HepG2 (cell line): Measurements from ENCODE around the gene LTA. TPM values are rescaled to one million over a fixed set of nuclear protein-coding genes. Genes with fewer than 3 reads are reported as not detected.

Source experiments
- EHMT2 ChIP-seq: fragments of 200-600 bp; sonication (generic); IDR thresholded peaks from 2 replicates; pipeline ENCODE4 v1.7.0; 2017; ENCODE audit warnings: antibody characterized with exemption, low read depth, low read length, borderline replicate concordance
- FOSL1 ChIP-seq: sonication (generic); formaldehyde crosslinking; IDR thresholded peaks from 2 replicates; pipeline ENCODE4 v1.9.0; 2021; ENCODE audit warnings: missing genetic modification reagents, borderline replicate concordance
- GTF2F1 ChIP-seq: fragments of 150-350 bp; IDR thresholded peaks from 2 replicates; pipeline ENCODE4 v1.6.1; 2014; ENCODE audit warnings: low read length
- KDM2A ChIP-seq: sonication (generic); formaldehyde crosslinking; IDR thresholded peaks from 2 replicates; pipeline ENCODE4 v1.4.0; 2020; ENCODE audit warnings: low read depth, missing genetic modification reagents, borderline replicate concordance
- MEIS2 ChIP-seq: sonication (generic); formaldehyde crosslinking; IDR thresholded peaks from 2 replicates; pipeline ENCODE4 v1.9.0; 2021; ENCODE audit warnings: mild to moderate bottlenecking, missing genetic modification reagents
- NBN ChIP-seq: fragments of 450-650 bp; conservative IDR thresholded peaks from 2 replicates; pipeline ENCODE4 v1.6.1; 2017
- POLR2AphosphoS5 ChIP-seq: IDR thresholded peaks from 2 replicates; pipeline ENCODE4 v1.6.1; 2012; ENCODE audit warnings: low read depth, low read length
- PRMT3 ChIP-seq: sonication (generic); formaldehyde crosslinking; IDR thresholded peaks from 2 replicates; pipeline ENCODE4 v1.8.1; 2022; ENCODE audit warnings: low read depth, mild to moderate bottlenecking, moderate library complexity, missing genetic modification reagents, borderline replicate concordance
- SMARCE1 ChIP-seq: fragments of 450-650 bp; IDR thresholded peaks from 2 replicates; pipeline ENCODE4 v1.6.1; 2017; ENCODE audit warnings: borderline replicate concordance
- THYN1 ChIP-seq: sonication (generic); formaldehyde crosslinking; IDR thresholded peaks from 2 replicates; pipeline ENCODE4 v1.8.1; 2023; ENCODE audit warnings: low read depth, mild to moderate bottlenecking, moderate library complexity, missing genetic modification reagents, borderline replicate concordance
- ZIK1 ChIP-seq: sonication (generic); formaldehyde crosslinking; IDR thresholded peaks from 2 replicates; pipeline ENCODE4 v1.5.0; 2020; ENCODE audit warnings: mild to moderate bottlenecking, low read depth, missing genetic modification reagents, borderline replicate concordance
- ZNF331 ChIP-seq: sonication (generic); formaldehyde crosslinking; IDR thresholded peaks from 2 replicates; pipeline ENCODE4 v1.4.0; 2020; ENCODE audit warnings: missing genetic modification reagents
- ZNF614 ChIP-seq: IDR thresholded peaks from 2 replicates; pipeline ENCODE4 v1.6.1; 2018; ENCODE audit warnings: missing biosample characterization, missing genetic modification reagents, inconsistent platforms, borderline replicate concordance
- polyA plus RNA-seq, 8 experiments: library from polyadenylated mRNA; depleted of rRNA in 3 of 8; stranded (reverse) in 7 of 8; unstranded in 1 of 8; fragments of >200 nt; fragmentation: Illumina TruSeq in 4 of 8; extraction: Trizol in 4 of 8; gene quantifications; 2 replicates each; pipeline versions ENCODE4 v1.2.1 to v1.2.3, GENCODE V29; 2011 to 2016; ENCODE audit warnings: low read depth in 4 of 8, missing spikeins in 1 of 8, mixed read lengths in 1 of 8; ENCODE audit not compliant: insufficient read depth in 1 of 8
- total RNA-seq, 5 experiments: library from RNA; depleted of rRNA; stranded (reverse); fragments of >200 nt; fragmentation: Illumina TruSeq; extraction: Trizol; gene quantifications; 2 replicates each; pipeline ENCODE4 v1.2.3, GENCODE V29; 2016; ENCODE audit warnings: low read depth in 1 of 5
- TF ChIP-seq, protein P1 (sequence below): sonication (generic); formaldehyde crosslinking; IDR thresholded peaks from 2 replicates; pipeline ENCODE4 v1.5.0; 2020; ENCODE audit warnings: mild to moderate bottlenecking, missing genetic modification reagents
- TF ChIP-seq, protein P2 (sequence below): sonication (generic); formaldehyde crosslinking; IDR thresholded peaks from 2 replicates; pipeline ENCODE4 v1.4.0; 2020; ENCODE audit warnings: low read depth, mild to moderate bottlenecking, missing genetic modification reagents
- TF ChIP-seq, protein P3 (sequence below): sonication (generic); formaldehyde crosslinking; IDR thresholded peaks from 2 replicates; pipeline ENCODE4 v1.9.0; 2022; ENCODE audit warnings: missing genetic modification reagents, mild to moderate bottlenecking, borderline replicate concordance
- TF ChIP-seq, protein P4 (sequence below): sonication (generic); formaldehyde crosslinking; IDR thresholded peaks from 2 replicates; pipeline ENCODE4 v1.5.0; 2020; ENCODE audit warnings: missing genetic modification reagents, mild to moderate bottlenecking, borderline replicate concordance
- TF ChIP-seq, protein P5 (sequence below): sonication (generic); formaldehyde crosslinking; IDR thresholded peaks from 2 replicates; pipeline ENCODE4 v1.4.0; 2020; ENCODE audit warnings: missing genetic modification reagents
- TF ChIP-seq, protein P6 (sequence below): sonication (generic); formaldehyde crosslinking; IDR thresholded peaks from 2 replicates; pipeline ENCODE4 v1.4.0; 2020; ENCODE audit warnings: mild to moderate bottlenecking, missing genetic modification reagents

LTA gene
- total and polyA plus RNA-seq, 2 of the 13 experiments (the other 11 are each of a cell fraction or from before 2014, with no cell fraction given): 0.09 TPM; not detected in 1

DNA sequence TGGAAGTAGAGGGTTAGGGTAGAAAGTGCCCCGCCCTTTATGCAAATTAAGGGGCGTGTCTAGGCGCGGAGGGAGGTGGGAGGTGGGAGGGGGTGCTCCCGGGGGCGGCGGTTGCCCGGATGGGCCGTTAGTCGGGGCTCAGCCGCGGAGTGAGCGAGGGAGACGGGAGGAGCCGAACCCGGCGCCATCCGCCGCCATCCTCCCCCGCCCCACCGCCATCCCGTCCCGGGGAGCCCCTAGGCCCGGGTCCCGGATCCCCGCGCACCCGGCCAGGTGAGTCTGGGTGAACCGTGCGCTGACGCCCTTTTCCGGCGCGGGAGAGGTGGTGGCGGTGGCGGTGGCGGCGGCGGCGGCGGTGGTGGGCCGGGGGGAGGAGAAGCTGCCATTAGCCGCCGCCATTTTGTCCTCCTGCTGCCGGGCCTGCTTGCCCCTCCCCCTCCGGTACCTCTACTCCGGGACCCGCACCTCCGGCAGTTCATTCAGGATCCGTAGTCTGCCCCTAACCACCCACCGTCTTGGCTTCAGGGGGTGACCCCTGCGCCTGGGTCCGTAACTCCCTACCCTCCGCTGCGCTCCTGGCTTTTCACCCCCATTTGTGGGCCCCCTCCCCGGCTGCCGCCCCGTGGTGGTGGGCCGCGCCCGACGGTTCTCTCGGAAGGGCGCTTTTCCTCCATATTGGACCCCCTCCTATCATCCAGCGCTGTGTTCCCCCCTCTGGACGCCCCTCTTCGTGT lies 48.7 kb downstream of the LTA start, which contains the start of gene PRRC2A (continued):
- TF ChIP-seq, protein P1, sequence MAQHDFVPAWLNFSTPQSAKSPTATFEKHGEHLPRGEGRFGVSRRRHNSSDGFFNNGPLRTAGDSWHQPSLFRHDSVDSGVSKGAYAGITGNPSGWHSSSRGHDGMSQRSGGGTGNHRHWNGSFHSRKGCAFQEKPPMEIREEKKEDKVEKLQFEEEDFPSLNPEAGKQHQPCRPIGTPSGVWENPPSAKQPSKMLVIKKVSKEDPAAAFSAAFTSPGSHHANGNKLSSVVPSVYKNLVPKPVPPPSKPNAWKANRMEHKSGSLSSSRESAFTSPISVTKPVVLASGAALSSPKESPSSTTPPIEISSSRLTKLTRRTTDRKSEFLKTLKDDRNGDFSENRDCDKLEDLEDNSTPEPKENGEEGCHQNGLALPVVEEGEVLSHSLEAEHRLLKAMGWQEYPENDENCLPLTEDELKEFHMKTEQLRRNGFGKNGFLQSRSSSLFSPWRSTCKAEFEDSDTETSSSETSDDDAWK: no peak
- TF ChIP-seq GTF2F1 (no peak), ZNF614 (CRISPR knock-in tag) (no peak; the same call in 1 of the 2 replicates), SMARCE1 (no peak), FOSL1 (CRISPR knock-in tag) (no peak), THYN1 (0 out of 2 replicates have a peak, but pooled peaks have one; percentile 40), EHMT2 (no peak), KDM2A (CRISPR knock-in tag) (peak; percentile 77; the same call in 1 of the 2 replicates), MEIS2 (CRISPR knock-in tag) (no peak; the same call in 1 of the 2 replicates), PRMT3 (no peak), POLR2AphosphoS5 (peak; percentile 56; the same call in 1 of the 2 replicates), ZNF331 (no peak; the same call in 1 of the 2 replicates), ZIK1 (CRISPR knock-in tag) (no peak), NBN (no peak)
- TF ChIP-seq, protein P2, sequence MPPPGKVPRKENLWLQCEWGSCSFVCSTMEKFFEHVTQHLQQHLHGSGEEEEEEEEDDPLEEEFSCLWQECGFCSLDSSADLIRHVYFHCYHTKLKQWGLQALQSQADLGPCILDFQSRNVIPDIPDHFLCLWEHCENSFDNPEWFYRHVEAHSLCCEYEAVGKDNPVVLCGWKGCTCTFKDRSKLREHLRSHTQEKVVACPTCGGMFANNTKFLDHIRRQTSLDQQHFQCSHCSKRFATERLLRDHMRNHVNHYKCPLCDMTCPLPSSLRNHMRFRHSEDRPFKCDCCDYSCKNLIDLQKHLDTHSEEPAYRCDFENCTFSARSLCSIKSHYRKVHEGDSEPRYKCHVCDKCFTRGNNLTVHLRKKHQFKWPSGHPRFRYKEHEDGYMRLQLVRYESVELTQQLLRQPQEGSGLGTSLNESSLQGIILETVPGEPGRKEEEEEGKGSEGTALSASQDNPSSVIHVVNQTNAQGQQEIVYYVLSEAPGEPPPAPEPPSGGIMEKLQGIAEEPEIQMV (CRISPR knock-in tag): 0 out of 2 replicates have a peak, but pooled peaks have one; percentile 17
- TF ChIP-seq, protein P3, sequence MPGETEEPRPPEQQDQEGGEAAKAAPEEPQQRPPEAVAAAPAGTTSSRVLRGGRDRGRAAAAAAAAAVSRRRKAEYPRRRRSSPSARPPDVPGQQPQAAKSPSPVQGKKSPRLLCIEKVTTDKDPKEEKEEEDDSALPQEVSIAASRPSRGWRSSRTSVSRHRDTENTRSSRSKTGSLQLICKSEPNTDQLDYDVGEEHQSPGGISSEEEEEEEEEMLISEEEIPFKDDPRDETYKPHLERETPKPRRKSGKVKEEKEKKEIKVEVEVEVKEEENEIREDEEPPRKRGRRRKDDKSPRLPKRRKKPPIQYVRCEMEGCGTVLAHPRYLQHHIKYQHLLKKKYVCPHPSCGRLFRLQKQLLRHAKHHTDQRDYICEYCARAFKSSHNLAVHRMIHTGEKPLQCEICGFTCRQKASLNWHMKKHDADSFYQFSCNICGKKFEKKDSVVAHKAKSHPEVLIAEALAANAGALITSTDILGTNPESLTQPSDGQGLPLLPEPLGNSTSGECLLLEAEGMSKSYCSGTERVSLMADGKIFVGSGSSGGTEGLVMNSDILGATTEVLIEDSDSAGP (CRISPR knock-in tag): peak; percentile 66; the same call in 1 of the 2 replicates
- TF ChIP-seq, protein P4, sequence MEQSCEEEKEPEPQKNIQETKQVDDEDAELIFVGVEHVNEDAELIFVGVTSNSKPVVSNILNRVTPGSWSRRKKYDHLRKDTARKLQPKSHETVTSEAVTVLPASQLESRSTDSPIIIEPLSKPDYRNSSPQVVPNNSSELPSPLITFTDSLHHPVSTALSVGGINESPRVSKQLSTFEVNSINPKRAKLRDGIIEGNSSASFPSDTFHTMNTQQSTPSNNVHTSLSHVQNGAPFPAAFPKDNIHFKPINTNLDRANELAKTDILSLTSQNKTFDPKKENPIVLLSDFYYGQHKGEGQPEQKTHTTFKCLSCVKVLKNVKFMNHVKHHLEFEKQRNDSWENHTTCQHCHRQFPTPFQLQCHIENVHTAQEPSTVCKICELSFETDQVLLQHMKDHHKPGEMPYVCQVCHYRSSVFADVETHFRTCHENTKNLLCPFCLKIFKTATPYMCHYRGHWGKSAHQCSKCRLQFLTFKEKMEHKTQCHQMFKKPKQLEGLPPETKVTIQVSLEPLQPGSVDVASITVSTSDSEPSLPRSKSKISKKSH (CRISPR knock-in tag): peak; percentile 85; the same call in 1 of the 2 replicates
- TF ChIP-seq, protein P5, sequence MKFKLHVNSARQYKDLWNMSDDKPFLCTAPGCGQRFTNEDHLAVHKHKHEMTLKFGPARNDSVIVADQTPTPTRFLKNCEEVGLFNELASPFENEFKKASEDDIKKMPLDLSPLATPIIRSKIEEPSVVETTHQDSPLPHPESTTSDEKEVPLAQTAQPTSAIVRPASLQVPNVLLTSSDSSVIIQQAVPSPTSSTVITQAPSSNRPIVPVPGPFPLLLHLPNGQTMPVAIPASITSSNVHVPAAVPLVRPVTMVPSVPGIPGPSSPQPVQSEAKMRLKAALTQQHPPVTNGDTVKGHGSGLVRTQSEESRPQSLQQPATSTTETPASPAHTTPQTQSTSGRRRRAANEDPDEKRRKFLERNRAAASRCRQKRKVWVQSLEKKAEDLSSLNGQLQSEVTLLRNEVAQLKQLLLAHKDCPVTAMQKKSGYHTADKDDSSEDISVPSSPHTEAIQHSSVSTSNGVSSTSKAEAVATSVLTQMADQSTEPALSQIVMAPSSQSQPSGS: no peak; the same call in 1 of the 2 replicates
- TF ChIP-seq, protein P6, sequence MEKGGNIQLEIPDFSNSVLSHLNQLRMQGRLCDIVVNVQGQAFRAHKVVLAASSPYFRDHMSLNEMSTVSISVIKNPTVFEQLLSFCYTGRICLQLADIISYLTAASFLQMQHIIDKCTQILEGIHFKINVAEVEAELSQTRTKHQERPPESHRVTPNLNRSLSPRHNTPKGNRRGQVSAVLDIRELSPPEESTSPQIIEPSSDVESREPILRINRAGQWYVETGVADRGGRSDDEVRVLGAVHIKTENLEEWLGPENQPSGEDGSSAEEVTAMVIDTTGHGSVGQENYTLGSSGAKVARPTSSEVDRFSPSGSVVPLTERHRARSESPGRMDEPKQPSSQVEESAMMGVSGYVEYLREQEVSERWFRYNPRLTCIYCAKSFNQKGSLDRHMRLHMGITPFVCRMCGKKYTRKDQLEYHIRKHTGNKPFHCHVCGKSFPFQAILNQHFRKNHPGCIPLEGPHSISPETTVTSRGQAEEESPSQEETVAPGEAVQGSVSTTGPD (CRISPR knock-in tag): 0 out of 2 replicates have a peak, but pooled peaks have one; percentile 69
